Endometrial microvascular endothelial cells (primary cell): ENCODE measurements around the gene FAM72B. TPM values are rescaled to one million over a fixed set of nuclear protein-coding genes. Genes with fewer than 3 reads are reported as not detected.
"Not testable (repeated sequence)": the region's sequence is repeated elsewhere in the genome, so short reads cannot be mapped to it uniquely, and the experiment has no call there.

Source experiments
- in situ Hi-C: cut with HindIII; loops from 2 replicates; pipeline ENCODE4 v1.10.0; 2017; ENCODE audit warnings: low sequenced_read_pairs, low pct_unique_long_range_greater_than_20kb; ENCODE audit errors: inconsistent ontology term
- total RNA-seq: library from RNA; depleted of rRNA; stranded (reverse); fragments of >200 nt; gene quantifications from one replicate; pipeline ENCODE4 v1.2.3, GENCODE V29; 2015; ENCODE audit errors: inconsistent ontology term

The FAM72B gene
- total RNA-seq, 1 donor from 2014 or later: 9.1 TPM

GRCh38 chr1:121157609-121158008 is 26.5 kb downstream of the FAM72B start:
- in situ Hi-C loops: not testable (repeated sequence)

GRCh38 chr1:121156958-121157603 is 27.1 kb downstream of the FAM72B start:
- in situ Hi-C loops: not testable (repeated sequence)

- in situ Hi-C loops: not testable (repeated sequence)
Measured at GRCh38 chr1:121155671-121156358, 28.3 kb downstream of the FAM72B start.

GRCh38 chr1:121154811-121155210 is 29.3 kb downstream of the FAM72B start:
- in situ Hi-C loops: not testable (repeated sequence)

GRCh38 chr1:121152788-121153187 is 31.4 kb downstream of the FAM72B start:
- in situ Hi-C loops: not testable (repeated sequence)

- in situ Hi-C loops: not testable (repeated sequence)
Measured at GRCh38 chr1:121151294-121151693, 32.8 kb downstream of the FAM72B start.

- in situ Hi-C loops: not testable (repeated sequence)
Measured at GRCh38 chr1:121148489-121149190, 35.5 kb downstream of the FAM72B start.

- in situ Hi-C loops: not testable (repeated sequence)
Measured at GRCh38 chr1:121140393-121140792, 43.7 kb downstream of the FAM72B start.

- in situ Hi-C loops: not testable (repeated sequence)
Measured at GRCh38 chr1:121131494-121131893, 52.6 kb downstream of the FAM72B start.

- in situ Hi-C loops: not testable (repeated sequence)
Measured at GRCh38 chr1:121118480-121118824, 65.7 kb downstream of the FAM72B start.

Other genes starting within 250 kb of the FAM72B start
- 13.7 TPM for gene SRGAP2C, start 635 bp upstream of the FAM72B start, total RNA-seq